C4-2B (cell line): ENCODE measurements around the gene STT3B.

Experiments used
- H3K27ac ChIP-seq: fragments of 450-650 bp; 2 replicates; pipeline ENCODE4 v1.5.1; 2017
- ZFX ChIP-seq: fragments of 450-650 bp; IDR thresholded peaks from 2 replicates; pipeline ENCODE4 v1.6.1; 2017
- TF ChIP-seq, protein P1 (sequence below): fragments of 450-650 bp; conservative IDR thresholded peaks from 2 replicates; pipeline ENCODE4 v1.5.1; 2017; ENCODE audit warnings: mild to moderate bottlenecking

The STT3B gene

DNA sequence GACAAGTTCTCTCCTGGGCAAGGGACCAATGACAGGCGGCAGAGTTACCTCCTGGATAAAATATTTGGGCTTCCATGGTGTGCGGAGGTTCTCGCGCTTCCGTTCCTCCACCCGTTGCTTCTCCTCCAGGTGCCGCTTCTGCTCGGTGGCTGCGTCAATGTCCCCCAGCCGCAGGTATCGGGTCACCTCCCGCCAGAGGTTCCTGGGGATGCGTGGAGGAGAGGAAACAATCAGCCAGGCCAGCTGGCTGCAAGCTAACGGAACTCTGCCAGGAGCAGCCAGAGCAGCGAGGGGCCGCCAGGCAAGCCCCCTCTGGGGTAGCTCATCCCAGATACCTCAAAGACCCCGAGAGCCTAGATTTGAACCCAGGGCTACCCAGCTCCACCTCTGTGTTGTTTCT is 131.3 kb downstream of the STT3B start:
- TF ChIP-seq, protein P1, sequence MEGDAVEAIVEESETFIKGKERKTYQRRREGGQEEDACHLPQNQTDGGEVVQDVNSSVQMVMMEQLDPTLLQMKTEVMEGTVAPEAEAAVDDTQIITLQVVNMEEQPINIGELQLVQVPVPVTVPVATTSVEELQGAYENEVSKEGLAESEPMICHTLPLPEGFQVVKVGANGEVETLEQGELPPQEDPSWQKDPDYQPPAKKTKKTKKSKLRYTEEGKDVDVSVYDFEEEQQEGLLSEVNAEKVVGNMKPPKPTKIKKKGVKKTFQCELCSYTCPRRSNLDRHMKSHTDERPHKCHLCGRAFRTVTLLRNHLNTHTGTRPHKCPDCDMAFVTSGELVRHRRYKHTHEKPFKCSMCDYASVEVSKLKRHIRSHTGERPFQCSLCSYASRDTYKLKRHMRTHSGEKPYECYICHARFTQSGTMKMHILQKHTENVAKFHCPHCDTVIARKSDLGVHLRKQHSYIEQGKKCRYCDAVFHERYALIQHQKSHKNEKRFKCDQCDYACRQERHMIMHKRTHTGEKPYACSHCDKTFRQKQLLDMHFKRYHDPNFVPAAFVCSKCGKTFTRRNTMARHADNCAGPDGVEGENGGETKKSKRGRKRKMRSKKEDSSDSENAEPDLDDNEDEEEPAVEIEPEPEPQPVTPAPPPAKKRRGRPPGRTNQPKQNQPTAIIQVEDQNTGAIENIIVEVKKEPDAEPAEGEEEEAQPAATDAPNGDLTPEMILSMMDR: no peak
- TF ChIP-seq ZFX: no peak

DNA sequence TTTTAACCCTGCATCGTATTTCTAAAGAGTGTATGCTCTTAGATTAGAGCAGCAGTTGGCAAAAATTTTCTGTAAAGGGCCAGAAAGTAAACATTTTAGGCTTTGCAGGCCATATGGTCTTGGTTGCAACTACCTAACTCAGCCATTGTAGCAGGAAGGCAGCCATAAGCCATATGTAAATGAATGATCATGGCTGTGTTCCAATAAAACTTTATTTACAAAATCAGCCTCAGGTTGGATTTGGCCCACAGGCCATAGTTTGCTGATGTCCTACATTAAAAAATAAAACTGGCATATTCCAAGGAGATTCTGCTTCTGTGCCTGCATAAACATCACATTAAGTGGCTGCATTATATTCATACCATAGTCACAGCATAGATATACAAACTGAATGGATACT is 134.9 kb downstream of the STT3B start:
- H3K27ac ChIP-seq: no peak overlapping the region
- TF ChIP-seq, protein P1: no peak
- TF ChIP-seq ZFX: no peak

More for the DNA sequence above, 131.3 kb downstream of the STT3B start:
- no peak overlapping the region for H3K27ac ChIP-seq

DNA sequence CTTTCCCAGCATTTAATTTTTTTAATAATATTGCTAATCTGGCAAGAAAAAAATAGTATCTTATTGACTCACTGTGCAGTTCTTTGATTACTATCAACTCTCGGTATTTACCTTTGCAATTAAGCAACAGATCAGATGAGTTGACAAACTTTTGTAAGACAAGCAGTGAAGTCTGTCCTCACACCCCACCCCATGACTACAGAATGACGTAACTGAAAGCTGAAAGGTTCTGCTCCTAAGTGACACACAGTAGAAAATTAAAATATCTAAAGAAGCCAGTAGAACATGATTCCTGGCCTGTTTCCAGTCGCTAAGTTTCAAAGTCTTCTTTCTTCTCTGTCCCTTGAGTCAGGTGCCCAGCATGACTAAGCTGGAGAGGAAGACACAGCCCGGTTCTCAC is 135.5 kb downstream of the STT3B start:
- H3K27ac ChIP-seq: no peak overlapping the region
- TF ChIP-seq, protein P1: no peak
- no peak for TF ChIP-seq ZFX

DNA sequence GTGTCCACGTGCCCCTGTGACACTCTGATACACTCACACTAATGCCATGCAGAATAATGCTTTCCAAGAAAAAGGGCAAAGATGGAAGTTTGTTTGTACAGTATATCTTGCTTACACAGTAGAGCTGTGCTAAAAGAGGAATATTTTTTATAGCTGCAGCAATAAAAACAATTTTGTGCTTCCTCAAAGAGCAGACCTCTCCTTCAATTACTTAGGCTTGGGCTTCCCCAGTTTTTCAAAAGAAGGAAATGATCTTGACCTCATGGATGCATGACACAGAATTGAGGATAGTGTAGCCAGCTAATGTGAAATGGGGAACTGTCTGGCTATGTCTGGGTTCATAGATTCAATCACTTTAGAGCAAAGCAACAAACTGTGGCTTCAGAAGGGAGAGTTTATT is 137.4 kb downstream of the STT3B start:
- TF ChIP-seq, protein P1: no peak
- no peak for TF ChIP-seq ZFX
- H3K27ac ChIP-seq: no peak overlapping the region

DNA sequence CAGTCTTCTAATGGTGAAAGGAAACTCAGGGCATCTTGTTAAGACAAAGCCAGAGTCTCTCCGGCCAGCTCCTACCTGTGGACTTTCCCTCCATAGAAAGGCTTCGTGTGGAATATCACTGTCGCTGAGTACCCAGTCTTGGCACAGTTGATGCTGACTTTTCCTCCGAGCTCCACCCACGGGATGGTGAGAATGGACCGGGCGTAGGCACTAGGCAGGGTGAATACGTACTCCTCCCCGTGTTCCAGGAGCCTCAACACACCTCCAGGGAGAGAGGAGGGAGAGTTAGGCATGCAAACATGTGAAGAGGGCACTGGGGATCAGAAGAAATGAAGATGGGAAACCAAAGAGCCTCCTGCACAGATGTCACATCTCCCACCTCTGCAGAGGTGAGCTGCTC is 138.0 kb downstream of the STT3B start:
- no peak for TF ChIP-seq ZFX
- TF ChIP-seq, protein P1: no peak
- no peak overlapping the region for H3K27ac ChIP-seq

DNA sequence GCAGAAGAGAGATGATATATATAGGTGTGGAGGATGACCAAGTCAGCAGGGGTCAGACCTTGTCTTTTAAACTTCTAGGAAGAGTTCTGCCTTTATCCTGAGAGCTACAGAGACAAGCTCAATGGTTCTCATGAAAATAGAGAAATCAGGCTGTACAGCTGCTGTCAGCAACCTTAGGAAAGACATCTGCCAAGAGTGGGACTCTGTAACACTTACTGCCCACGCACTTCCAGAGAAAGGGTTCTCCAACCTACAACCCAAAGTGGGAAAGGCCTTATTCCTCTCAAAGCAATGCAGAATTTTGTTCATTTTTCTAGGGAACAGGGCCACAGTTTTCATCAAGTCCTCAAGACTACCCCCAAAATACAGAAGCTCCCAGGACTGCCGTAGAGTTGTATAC is 138.7 kb downstream of the STT3B start:
- no peak overlapping the region for H3K27ac ChIP-seq
- TF ChIP-seq ZFX: no peak
- TF ChIP-seq, protein P1: no peak

DNA sequence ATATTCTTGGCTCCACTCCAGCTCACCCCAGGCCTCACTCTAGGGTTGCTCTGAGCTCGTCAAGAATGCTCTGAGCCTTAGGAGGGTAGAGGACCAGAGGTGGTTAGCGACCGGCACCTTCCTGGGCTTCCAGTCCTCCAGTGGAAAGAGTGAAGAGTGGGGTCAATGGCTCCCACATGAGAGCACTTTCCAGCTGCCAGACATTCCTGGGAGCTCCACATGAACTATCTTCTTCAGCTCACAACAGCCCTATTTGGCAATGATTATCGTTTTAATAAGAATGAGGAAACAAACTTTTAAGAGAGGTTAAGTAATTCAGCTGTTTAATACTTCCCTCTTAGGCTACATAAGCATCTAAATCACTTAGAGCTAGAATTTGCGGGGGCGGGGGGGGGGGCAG is 139.3 kb downstream of the STT3B start:
- no peak for TF ChIP-seq ZFX
- TF ChIP-seq, protein P1: no peak
- H3K27ac ChIP-seq: no peak overlapping the region
